SW480 (cell line): ENCODE results near the gene DTX3L.

Source experiments
- DNase-seq: peaks from one replicate; pipeline ENCODE4 v3.0.0-alpha.2; 2016; ENCODE audit warnings: low spot score

DTX3L gene

DNA sequence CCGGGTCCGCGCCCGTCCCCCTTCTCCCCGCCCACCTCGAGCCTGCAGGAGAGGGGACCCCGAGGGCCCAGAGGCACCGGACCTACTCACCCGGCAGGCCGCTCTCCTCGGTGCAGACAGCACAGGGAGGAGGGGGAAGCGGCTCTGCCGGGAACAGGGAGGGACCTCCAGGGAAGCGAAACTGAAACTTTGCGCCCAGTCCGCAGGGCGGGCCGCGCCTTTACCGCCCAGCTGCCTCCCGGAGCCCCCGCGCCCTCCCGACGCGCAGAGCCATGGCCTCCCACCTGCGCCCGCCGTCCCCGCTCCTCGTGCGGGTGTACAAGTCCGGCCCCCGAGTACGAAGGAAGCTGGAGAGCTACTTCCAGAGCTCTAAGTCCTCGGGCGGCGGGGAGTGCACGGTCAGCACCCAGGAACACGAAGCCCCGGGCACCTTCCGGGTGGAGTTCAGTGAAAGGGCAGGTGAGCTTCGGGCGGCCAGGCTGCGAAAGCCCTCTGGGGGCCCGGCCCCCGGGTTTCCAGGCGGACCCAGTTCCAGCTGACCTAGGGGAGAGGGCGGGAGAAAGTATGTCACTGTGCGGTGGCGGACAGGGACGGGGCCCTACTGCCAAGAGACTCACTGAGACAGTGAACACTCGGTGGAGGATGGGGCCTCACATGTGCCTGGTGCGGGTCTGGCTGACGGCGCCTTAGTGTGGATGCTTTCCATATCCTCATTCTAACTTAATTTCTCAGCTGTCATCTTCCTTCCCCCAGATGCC lies at the start of gene DTX3L, which contains the start of gene PARP9:
DTX3L (plus strand) TSS at position 184 of the 758 bp plus-strand sequence; CDS start at position 273, 89 bp downstream.
PARP9 (minus strand) TSS at position 146 of the 758 bp plus-strand sequence. CDS start 4,680 bp downstream, outside the sequence.
- DNase-seq: peak; percentile 79

DNA sequence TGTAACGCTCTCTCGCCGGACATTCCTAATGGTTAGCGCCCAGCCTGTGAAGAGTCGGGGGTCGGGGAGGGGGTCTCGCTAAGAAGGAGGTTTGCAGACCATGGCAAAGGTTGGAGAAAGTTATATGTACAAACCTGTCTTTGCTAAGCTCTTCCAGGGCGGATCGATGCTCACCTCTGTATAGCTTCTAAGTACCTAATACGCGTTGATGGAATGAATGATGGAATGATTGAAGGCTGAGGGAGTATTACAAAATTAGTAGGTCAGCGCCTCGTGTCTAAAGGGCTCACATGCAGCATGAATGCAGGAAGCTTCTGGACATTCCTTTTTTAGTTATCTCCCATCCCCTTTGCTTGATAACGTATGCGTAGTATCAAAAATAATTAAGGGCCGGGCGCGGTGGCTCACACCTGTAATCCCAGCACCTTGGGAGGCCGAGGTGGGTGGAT lies 49.1 kb upstream of the DTX3L start:
- no peak for DNase-seq

DNA sequence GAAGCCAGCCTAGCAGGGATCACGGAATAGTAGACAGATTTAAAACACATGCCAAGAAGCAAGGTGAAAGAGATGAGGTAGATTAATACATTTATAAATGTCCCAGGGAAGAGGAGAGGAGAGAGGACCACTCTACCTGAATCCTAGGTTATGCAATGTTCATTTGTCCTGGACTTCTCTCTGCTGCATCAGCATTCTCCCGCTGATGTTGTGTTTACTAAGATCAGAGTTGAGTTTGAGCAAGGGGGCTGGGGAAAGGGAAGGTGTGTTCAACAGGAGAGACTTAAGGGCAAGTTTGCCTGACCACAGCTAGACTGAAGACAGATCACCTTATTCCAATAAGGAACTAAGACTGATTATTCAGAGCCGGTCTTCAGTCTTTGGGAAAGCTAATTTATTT lies 48.3 kb upstream of the DTX3L start:
- no peak for DNase-seq

GRCh38 chr3:122516846-122517360 lies 47.2 kb upstream of the DTX3L start:
- no peak for DNase-seq

GRCh38 chr3:122519693-122520092 lies 44.4 kb upstream of the DTX3L start:
- no peak for DNase-seq

DNA sequence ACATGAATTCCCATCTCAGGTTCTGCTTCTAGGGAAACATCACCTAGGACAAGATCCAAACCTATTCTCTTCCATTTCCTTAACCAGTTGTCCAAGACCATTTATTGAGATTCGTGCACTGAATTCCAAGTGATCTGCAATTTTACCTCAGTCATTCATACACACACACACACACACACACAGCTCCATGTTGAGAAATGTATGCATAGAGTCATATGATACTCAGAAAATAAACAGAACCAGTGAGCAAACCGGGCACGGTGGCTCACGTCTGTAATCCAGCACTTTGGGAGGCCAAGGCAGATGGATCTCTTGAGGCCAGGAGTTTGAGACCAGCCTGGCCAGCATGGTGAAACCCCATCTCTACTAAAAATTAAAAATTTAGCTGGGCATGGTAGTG lies 43.3 kb upstream of the DTX3L start:
- DNase-seq: no peak

GRCh38 chr3:122523317-122523716 lies 40.8 kb upstream of the DTX3L start:
- DNase-seq: no peak

DNA sequence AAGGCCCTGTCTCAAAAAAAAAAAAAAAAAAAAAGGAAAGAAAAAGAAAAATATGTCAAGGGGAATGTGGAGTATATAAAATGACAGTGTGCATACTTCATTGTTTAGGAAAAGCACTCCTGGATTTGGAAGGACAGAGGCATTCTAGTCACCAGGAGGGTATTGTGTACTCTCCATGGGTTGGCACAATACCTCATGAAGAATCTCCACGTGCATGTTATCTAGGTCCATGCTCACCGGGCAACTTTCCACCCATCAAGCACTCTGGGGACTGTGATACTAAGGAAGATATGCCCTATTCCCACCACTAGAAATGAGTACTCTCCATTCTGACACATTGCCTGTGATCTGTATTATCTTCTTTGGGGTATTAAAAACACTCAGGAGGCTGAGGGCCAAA lies 34.0 kb upstream of the DTX3L start:
- no peak for DNase-seq

DNA sequence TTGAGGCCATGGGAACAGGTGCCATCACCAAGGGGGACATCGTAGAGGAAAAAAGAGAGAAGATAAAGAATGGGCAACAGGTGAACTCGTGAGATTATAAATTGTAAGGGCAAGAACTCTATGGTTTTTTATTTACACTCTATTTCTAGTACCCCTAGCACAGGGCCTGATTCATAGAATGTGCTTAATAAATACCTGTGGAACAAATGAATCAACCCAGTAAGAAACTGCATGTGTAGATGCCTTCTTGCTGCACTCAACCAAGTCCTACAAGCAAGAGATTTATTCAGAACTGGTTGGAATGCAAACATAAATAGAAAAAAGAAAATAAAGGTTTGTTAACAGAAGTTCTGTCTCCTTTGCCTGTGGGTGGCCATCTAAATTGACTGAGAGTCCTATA lies 30.7 kb upstream of the DTX3L start:
- no peak for DNase-seq

GRCh38 chr3:122533931-122534334 lies 30.2 kb upstream of the DTX3L start:
- peak; percentile 66 for DNase-seq

GRCh38 chr3:122535964-122536631 lies 28.0 kb upstream of the DTX3L start:
- no peak for DNase-seq

DNA sequence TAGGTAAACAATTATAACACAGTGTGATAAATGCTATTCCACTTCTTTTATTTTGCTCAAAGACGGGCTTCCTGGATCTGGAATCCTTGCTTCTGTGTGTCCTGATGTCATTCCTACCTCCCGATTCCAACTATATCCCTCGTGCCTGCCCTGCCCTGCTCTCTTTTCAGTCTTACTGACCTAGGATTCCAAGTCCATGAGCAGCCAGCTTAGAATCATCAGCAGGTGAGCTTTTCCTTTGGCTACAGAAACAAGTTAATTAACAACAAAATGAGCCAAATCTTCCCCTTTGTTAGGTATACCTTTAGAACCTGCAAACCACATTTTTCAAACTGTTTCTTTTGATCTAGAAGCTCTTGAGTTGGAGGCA lies 27.5 kb upstream of the DTX3L start:
- no peak for DNase-seq

- no peak for DNase-seq
Measured at GRCh38 chr3:122538956-122539490, 25.1 kb upstream of the DTX3L start.

- no peak for DNase-seq
Measured at GRCh38 chr3:122546151-122546550, 18.0 kb upstream of the DTX3L start.

- DNase-seq: no peak
Measured at GRCh38 chr3:122548076-122548475, 16.1 kb upstream of the DTX3L start.

GRCh38 chr3:122548619-122549018 lies 15.5 kb upstream of the DTX3L start:
- no peak for DNase-seq

DNA sequence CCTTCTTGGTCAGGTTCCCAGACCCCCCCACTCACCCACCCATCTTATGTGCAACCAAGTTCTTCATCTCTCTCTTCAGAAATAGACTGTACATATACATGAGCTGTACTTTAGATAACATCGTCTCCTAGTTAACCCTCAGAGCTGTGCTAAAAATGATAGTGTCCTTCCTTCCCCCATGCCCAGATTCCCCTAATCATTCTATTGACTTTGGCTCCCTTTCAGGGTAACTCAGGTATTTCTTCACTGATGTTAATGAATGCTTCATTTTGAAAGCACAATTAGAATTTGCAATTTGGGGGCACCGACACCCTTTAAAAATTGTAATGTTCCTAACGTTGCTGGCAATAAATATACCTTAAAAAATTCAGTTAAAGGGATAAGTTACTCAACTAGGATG lies 11.0 kb upstream of the DTX3L start:
- no peak for DNase-seq

DNA sequence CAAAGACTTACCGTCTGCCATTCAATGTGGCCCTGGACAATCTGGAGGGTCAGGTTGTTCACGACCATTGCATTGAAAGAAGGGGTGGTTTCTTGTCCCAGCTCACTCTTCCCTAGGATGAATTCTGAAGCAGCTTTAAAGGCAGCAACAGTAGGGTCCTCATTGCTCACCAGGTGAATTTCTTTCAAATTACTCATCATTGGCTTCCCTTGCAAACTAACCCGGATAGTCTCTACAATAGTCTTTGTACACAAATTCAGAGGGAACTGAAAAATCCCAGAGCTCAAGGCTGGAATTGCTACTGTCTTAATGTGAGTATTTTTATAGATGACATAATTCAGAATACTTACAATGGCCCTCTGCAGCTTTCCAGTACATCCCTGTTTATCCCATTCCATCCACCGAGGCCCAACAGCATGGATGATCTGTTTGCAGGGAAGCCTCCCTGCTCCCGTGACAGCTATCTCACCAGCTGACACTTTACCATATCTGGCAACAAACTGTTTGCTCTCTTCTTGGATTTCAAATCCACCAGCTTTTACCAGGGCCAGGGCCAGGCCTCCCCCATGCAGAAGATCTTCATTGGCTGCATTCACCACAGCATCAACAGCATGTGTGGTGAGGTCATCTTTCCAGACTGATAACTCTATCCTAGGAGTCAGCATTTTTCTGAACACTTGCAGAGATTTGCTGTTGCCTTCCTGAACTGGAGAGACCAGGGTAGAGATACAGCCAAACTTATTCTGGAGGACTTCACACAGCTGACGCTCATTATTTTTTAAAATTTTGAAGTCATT lies 8.7 kb upstream of the DTX3L start:
- DNase-seq: no peak

DNA sequence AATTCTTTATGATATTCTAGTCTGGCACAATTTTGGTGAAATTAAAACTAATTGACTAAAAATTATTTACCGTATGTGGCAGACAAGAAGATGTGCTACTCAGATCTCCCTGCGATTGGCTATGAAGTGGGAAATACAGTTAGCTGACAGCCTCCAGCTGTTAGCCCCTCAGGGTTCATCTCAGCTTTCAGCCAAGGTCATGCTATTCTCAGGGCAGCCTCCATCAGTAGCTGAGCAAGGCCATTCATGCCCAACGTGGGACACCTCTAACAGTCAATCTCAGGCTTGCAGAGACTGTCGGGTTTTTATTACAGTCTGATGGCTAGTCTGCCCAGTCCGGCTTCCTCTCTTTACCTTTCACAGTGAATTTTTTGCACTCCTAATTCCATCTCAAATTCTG lies 6.8 kb upstream of the DTX3L start:
- DNase-seq: no peak

- DNase-seq: no peak
Measured at GRCh38 chr3:122558605-122559004, 5.5 kb upstream of the DTX3L start.

DNA sequence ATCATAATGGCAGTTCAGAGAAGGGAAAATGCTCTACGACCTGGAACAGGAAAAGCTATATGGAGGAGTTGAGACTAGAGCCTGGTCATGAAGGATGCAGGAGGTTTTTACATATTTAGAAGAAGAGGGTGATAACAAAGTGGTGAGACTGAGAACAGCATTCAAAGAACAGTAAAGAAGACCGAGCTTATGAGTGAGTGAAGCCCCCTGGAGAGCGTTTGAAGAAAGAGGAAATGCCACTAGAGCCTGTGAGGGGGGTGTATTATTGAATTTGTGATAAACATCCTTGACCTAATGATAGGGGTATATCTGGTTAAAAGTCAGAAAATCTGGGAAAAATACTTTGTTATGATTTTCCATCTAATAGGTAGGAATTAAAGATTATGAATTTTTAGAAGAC lies 4.2 kb upstream of the DTX3L start:
- DNase-seq: no peak

GRCh38 chr3:122560680-122561079 lies 3.5 kb upstream of the DTX3L start:
- DNase-seq: peak; percentile 67
